Measurements from ENCODE around the gene NSG1. TPM values are rescaled to one million over a fixed set of nuclear protein-coding genes. Genes with fewer than 3 reads are reported as not detected.

Gene NSG1
- total and polyA plus RNA-seq, 2 experiments from 2014 or later = 30.2 to 70.1 TPM

GRCh38 chr4:4396628-4397440, 9.9 kb downstream of the NSG1 start:
- 73% methylated on average over 18 of the region's 19 CpGs for WGBS (ENCODE audit: low lambda C conversion rate, missing lambda C conversion rate)
- peaks cover 5% of the 10 kb centered on the region for H3K27me3 ChIP-seq
- no peak overlapping the region for H2AFZ ChIP-seq
- H3K9me3 ChIP-seq (ENCODE audit: low read depth) = no peaks in the 10 kb centered on the region
- no peaks in the 10 kb centered on the region for H3K36me3 ChIP-seq (replicated peaks; ENCODE audit: insufficient read depth, low read depth)
- H3K79me2 ChIP-seq = no peaks in the 10 kb centered on the region
- TF ChIP-seq, protein P1, sequence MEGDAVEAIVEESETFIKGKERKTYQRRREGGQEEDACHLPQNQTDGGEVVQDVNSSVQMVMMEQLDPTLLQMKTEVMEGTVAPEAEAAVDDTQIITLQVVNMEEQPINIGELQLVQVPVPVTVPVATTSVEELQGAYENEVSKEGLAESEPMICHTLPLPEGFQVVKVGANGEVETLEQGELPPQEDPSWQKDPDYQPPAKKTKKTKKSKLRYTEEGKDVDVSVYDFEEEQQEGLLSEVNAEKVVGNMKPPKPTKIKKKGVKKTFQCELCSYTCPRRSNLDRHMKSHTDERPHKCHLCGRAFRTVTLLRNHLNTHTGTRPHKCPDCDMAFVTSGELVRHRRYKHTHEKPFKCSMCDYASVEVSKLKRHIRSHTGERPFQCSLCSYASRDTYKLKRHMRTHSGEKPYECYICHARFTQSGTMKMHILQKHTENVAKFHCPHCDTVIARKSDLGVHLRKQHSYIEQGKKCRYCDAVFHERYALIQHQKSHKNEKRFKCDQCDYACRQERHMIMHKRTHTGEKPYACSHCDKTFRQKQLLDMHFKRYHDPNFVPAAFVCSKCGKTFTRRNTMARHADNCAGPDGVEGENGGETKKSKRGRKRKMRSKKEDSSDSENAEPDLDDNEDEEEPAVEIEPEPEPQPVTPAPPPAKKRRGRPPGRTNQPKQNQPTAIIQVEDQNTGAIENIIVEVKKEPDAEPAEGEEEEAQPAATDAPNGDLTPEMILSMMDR (IDR thresholded peaks at IDR 0.05; ENCODE audit: poor library complexity) = no peak
- TF ChIP-seq EZH2 (IDR thresholded peaks at IDR 0.05; ENCODE audit: borderline replicate concordance) = no peak
- TF ChIP-seq EZH2phosphoT487 (IDR thresholded peaks at IDR 0.05; ENCODE audit: low read depth, severe bottlenecking, unreplicated experiment) = no peak
- no peaks in the 10 kb centered on the region for H3K9me2 ChIP-seq (replicated peaks; ENCODE audit: insufficient read depth)
- H3K27ac ChIP-seq = no peak overlapping the region
- no peaks in the 10 kb centered on the region for H3K4me1 ChIP-seq (ENCODE audit: insufficient read depth)
- H3K4me2 ChIP-seq = no peak overlapping the region
- H3K4me3 ChIP-seq = no peak overlapping the region
- no peaks in the 10 kb centered on the region for H4K20me1 ChIP-seq (ENCODE audit: insufficient read depth, poor library complexity, severe bottlenecking)
- no peak for DNase-seq (ENCODE audit: low spot score)

- 94% methylated on average over 13 of the region's 13 CpGs for WGBS (ENCODE audit: low lambda C conversion rate, missing lambda C conversion rate)
- H3K27ac ChIP-seq = no peak overlapping the region
Observed at GRCh38 chr4:4397441-4397819, 10.5 kb downstream of the NSG1 start.

GRCh38 chr4:4398430-4398829, 11.5 kb downstream of the NSG1 start:
- Histone ChIP-seq H3K4me2 (no peak overlapping the region), H3K9me2 (replicated peaks; ENCODE audit: insufficient read depth) (no peaks in the 10 kb centered on the region), H3K79me2 (no peaks in the 10 kb centered on the region), H3K4me3 (no peak overlapping the region), H4K20me1 (ENCODE audit: insufficient read depth, poor library complexity, severe bottlenecking) (no peaks in the 10 kb centered on the region), H3K4me1 (ENCODE audit: insufficient read depth) (no peaks in the 10 kb centered on the region), H3K27me3 (peaks cover 5% of the 10 kb centered on the region), H3K9me3 (ENCODE audit: low read depth) (no peaks in the 10 kb centered on the region), H3K36me3 (replicated peaks; ENCODE audit: insufficient read depth, low read depth) (no peaks in the 10 kb centered on the region), H2AFZ (no peak overlapping the region), H3K27ac (no peak overlapping the region)
- no peak for TF ChIP-seq EZH2 (IDR thresholded peaks at IDR 0.05; ENCODE audit: borderline replicate concordance)
- TF ChIP-seq, protein P1 (IDR thresholded peaks at IDR 0.05; ENCODE audit: poor library complexity) = no peak
- DNase-seq (ENCODE audit: low spot score) = no peak
- 70% methylated on average over 4 of the region's 4 CpGs for WGBS (ENCODE audit: low lambda C conversion rate, missing lambda C conversion rate)

More at GRCh38 chr4:4397441-4397819, 10.5 kb downstream of the NSG1 start:
- Histone ChIP-seq H3K4me3 (no peak overlapping the region), H3K9me3 (ENCODE audit: low read depth) (no peaks in the 10 kb centered on the region), H3K79me2 (no peaks in the 10 kb centered on the region), H2AFZ (no peak overlapping the region), H3K36me3 (replicated peaks; ENCODE audit: insufficient read depth, low read depth) (no peaks in the 10 kb centered on the region), H3K9me2 (replicated peaks; ENCODE audit: insufficient read depth) (no peaks in the 10 kb centered on the region), H4K20me1 (ENCODE audit: insufficient read depth, poor library complexity, severe bottlenecking) (no peaks in the 10 kb centered on the region), H3K27me3 (peaks cover 5% of the 10 kb centered on the region), H3K4me2 (no peak overlapping the region), H3K4me1 (ENCODE audit: insufficient read depth) (no peaks in the 10 kb centered on the region)
- TF ChIP-seq EZH2 (IDR thresholded peaks at IDR 0.05; ENCODE audit: borderline replicate concordance) = no peak
- no peak for TF ChIP-seq EZH2phosphoT487 (IDR thresholded peaks at IDR 0.05; ENCODE audit: low read depth, severe bottlenecking, unreplicated experiment)
- TF ChIP-seq, protein P1 (IDR thresholded peaks at IDR 0.05; ENCODE audit: poor library complexity) = no peak
- DNase-seq (ENCODE audit: low spot score) = no peak
